ENCODE results near the gene VPS16. TPM values are rescaled to one million over a fixed set of nuclear protein-coding genes. Genes with fewer than 3 reads are reported as not detected.

The VPS16 gene
- total and polyA plus RNA-seq, 2 of the 8 experiments (the other 6 are each of a cell fraction or from before 2014, with no cell fraction given): 23.8 to 25.9 TPM

DNA sequence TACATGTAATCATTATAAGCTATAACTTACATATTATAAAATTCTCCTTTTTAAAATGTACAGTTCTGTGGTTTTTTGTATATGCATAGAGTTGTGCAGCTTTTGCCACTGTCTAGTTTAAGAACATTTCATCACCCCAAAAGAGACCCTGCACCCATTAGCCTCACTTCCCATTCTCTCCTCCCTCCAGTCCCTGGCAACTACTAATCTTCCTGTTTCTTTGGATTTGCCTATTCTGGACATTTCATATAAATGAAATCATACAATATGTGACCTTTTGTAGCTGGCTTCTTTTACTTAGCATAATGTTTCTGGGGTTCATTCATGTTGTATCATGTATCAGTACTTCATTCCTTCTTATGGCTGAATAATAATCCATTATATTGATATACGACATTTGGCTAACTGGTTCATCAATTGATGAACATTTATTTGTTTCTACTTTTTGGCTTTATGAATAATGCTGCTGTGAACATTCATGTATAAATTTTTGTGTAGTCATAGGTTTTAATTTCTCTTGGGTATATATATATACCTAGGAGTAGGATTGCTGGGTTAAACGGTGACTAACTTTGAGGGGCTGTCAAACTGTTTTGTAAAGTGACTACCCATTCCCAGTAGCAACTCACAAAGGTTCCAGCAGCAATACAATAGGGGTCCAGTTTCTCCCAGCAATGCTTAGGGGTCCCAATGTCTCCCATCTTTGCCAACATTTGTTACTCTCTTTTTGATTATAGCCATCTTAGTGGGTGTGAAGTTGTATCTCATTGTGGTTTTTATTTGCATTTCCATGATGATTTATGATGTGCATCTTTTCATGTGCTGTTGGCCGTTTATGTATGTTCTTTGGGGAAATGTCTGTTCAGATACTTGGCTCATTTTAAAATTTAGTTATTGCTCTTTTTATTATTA lies 43.4 kb downstream of the VPS16 start (continued):
- no peak for TF ChIP-seq TCF12 (IDR thresholded peaks at IDR 0.05; ENCODE audit: low read depth, low read length)
- TF ChIP-seq HDAC6 (IDR thresholded peaks at IDR 0.05; ENCODE audit: low read depth, low read length): no peak
- no peak for TF ChIP-seq SP4 (IDR thresholded peaks at IDR 0.05; ENCODE audit: low read length)
- no peak for TF ChIP-seq CHD2 (IDR thresholded peaks at IDR 0.05; ENCODE audit: low read length)
- no peak for TF ChIP-seq GABPA (IDR thresholded peaks at IDR 0.05; ENCODE audit: borderline replicate concordance, insufficient read depth, low read length)
- no peak for TF ChIP-seq YY1 (IDR thresholded peaks at IDR 0.05; ENCODE audit: low read depth, low read length)
- no peak for TF ChIP-seq TEAD4 (IDR thresholded peaks at IDR 0.05; ENCODE audit: low read depth, low read length)
- TF ChIP-seq RNF2 (IDR thresholded peaks at IDR 0.05; ENCODE audit: borderline replicate concordance, low read depth, low read length, missing control alignments, poor library complexity, severe bottlenecking): no peak
- no peak for TF ChIP-seq RXRA (IDR thresholded peaks at IDR 0.05; ENCODE audit: insufficient read depth, low read depth, low read length)
